GM19240 (cell line): ENCODE data around the gene LAMA5.

Experiments used
- DNase-seq: peaks from one replicate; pipeline ENCODE4 v3.0.0; 2011; ENCODE audit warnings: low spot score; ENCODE audit not compliant: insufficient read length

The LAMA5 gene

DNA sequence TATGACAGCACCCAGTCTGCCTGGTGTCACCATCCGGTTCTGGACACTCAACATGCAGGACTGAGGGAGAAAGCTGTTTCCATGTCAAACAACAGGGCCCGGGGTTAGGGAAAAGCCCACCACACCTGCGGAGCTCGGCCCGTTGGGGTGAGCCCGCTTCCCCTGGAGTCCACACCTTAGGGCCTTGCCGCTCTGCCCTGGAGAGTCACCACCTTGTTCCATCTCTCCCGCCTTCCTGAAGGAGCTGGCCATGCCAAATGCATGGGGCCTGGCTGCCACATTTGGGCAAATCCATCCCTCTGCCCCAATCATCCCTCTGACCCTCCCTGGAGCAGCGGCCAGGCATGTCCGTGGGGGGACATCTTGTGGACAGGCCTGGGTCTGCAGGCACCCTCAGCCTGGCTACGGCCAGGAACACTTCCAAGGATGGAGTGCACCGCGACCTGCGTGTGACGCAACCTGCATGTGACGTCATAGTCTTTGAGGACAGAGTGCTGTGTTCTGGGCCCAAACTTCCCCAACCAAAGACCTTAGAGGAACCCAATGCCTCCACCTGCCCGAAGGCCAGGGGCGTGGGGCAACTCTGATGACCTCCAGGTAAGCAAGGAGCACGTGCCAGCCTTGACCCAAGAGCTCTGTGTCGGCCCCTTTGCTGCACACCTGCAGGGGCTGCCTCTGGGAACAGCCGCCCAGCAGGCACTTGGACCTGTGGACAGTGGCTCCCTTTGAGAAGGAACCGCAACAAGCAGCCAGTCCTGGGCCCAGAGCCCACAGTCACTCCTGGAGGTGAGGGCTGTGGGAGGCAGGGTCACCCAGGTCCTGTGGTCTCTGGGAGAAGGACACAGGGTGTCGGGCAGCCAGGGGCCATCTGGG lies 38.2 kb upstream of the LAMA5 start:
- DNase-seq: no peak

GRCh38 chr20:62404761-62405107 lies 37.6 kb upstream of the LAMA5 start:
- no peak for DNase-seq

- no peak for DNase-seq
Observed at GRCh38 chr20:62404112-62404665, 37.1 kb upstream of the LAMA5 start.

GRCh38 chr20:62403331-62403730 lies 36.2 kb upstream of the LAMA5 start:
- no peak for DNase-seq

- no peak for DNase-seq
Observed at GRCh38 chr20:62402456-62403150, 35.5 kb upstream of the LAMA5 start.

DNA sequence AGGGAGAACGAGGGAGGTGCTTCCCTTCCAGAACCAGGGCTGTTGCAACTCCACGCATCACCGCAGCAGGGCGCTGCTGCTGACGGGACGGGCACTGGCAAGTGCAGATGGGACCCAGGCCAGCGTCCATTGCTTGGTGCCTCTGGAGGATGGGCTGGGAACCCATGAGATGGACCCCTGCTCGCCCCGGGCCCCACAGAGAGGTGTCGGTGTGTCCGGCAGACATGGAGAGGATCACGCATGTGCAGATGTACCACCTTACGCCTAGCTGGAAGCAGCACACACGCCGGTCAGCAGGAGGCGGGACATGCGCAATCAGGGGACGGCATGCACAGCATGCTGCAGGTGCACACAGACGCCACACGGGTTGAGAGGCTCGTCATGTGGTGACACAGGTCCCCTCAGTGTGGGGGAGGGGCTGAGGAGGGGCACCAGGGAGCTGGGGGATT lies 34.2 kb upstream of the LAMA5 start:
- no peak for DNase-seq

GRCh38 chr20:62400541-62400940 lies 33.4 kb upstream of the LAMA5 start:
- DNase-seq: no peak

GRCh38 chr20:62400021-62400420 lies 32.9 kb upstream of the LAMA5 start:
- DNase-seq: no peak

GRCh38 chr20:62398120-62398821 lies 31.2 kb upstream of the LAMA5 start:
- DNase-seq: no peak

DNA sequence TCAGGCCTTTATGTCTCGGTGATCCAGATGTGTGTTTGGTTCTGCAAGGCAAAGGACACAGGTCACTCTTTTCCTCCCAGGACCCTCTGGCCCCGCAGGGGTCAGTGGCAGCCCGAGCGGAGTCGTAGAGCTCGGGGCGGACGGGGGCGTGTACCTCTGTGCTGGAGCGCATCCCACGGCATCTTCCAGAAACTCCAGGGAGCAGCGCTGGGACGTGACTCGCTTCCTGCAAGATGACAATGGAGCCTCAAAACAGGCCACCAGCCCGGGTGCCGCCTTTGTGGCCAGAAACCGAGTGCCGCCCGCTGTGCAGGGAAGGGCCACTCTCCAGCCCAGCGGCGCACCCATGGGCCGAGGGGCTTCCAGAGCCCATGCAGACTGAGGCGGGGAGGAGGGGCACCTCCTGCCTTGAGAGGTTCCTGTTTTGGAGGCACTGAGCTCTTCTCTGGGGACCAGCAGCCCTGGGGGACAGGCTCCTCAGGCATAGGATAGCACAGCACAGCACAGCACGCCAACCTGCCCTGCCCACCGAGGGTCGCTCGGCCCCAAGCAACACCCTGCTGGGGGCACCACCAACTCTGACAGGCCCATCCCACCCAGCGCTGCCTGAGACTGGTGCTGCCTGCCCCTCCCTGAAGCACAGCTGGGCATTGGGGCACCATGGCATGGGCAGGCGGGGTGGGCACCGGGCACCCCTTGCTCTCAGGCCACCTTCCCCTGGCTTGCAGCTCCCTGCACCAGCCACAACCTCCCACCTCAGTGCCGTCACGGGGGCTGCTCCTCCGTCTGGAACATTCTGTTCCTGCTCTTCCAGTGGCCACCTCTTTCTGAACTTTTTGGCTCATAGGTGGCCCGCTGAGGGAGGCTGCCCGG lies 29.5 kb upstream of the LAMA5 start:
- DNase-seq: no peak

DNA sequence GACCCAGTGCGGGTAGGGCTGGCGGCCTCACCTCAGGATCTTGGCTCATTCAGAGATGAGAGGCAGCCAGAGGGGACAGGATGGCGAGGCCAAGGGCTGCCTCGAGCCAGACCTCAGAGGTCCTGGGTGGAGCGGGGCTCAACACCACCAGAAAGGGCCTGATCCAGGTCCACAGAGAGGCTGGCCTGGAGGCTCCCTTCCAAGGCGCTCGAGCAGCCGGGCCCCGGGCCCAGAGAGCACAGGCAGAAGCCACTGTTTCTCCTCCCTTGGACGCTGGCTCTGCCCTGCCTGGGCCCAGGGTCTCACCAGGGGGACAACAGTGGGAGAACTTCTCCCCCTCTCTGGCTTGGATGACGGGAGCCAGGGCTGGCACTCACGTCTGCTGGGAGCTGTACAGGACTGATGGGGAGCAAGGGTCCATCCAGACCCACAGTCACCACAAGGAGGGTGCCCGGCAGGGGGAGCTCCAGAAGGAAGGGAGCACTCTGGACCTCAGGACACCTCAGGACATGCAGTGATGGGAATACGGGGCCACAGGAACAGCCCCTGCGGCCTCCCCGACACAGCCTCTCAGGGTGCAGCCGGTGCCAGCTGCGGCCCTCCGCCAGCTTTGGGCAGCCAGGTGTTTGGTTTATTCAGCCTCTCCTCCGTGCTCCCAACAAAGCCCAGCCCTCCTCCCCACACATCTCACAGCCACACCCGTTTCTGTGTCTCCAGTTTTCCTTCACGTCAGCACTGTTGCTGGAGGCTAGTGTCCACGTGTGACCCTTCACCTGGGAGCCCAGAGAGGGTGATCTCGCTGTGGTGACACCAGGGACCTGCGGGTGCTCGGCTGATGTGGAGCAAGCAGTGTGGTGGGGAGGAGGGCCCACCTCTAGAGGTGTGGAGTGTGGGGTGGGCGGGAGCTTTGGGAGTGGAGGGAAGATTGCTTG lies 28.5 kb upstream of the LAMA5 start:
- DNase-seq: no peak

GRCh38 chr20:62394248-62395245 lies 27.4 kb upstream of the LAMA5 start:
- no peak for DNase-seq

DNA sequence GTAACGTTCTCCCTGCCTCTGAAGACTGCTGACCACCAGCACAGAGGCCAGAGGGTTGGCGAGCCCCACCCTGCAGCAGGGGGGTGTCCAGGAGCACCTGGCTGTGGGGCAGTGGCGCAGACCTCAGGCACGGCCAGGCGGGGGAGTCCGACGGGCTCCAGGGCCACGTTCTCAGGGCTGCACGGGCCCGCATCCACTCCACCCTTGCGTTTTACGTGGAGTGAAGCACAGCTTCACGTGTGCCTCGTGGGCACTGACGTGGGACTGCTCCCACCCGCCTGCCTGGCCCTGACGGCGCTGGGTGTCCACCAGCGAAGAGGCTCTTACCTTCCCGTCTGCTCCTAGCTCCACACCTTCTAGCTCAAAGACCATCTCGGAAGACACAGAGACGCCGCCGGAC lies 26.7 kb upstream of the LAMA5 start:
- DNase-seq: no peak

- DNase-seq: no peak
Observed at GRCh38 chr20:62393335-62393665, 26.2 kb upstream of the LAMA5 start.

DNA sequence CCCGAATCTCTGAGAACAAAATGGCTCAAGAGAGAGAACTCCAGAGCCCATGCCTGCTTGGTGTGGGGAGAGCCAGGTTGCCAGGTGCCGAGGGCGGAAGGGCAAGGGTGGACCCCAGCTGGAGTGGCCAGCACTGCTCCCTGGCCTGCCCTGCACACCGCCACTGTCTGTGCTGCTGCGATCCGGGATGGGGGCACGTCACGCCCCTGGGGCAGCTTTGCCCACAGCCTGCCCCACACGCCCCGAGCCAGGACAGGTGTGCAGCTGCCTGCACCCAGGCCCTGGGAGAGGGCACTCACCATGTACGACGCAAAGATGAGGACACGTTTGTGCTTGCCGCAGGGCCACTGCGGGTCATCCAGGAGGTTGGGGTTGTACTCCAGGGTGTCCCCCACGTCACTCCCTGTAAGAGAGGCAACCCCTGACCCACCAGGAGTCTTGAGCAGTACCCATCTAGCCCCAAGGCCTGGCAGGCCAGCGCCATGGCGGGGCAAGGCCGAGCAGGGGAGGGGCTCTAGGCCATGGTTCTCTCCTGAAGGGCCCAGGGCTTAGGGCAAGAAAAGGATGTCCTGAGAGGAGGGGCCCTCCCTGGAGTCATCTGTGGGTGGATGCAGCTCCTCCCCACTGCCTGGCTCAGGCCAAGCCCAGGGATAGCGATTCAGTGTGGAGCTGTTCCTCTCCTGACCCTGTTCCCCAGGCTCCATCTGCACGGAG lies 25.7 kb upstream of the LAMA5 start:
- DNase-seq: no peak

GRCh38 chr20:62392077-62392418 lies 24.9 kb upstream of the LAMA5 start:
- DNase-seq: no peak

- DNase-seq: no peak
Observed at GRCh38 chr20:62391165-62392076, 24.3 kb upstream of the LAMA5 start.
